Activated CD4-positive, alpha-beta T cell treated with anti-CD3 and anti-CD28 coated beads, Interleukin-2, amount 50 U/mL, for 16 hours (primary cell): ENCODE measurements around the gene DPYD.
A peak's percentile ranks its signal among the peaks of the same experiment; 100 is the strongest.

Source experiments
- DNase-seq: peaks from one replicate; pipeline ENCODE4 v3.0.0-alpha.2; 2020

The DPYD gene

GRCh38 chr1:97506368-97506767 is 414.5 kb downstream of the DPYD start:
- DNase-seq, result no peak

GRCh38 chr1:97505816-97506215 is 415.0 kb downstream of the DPYD start:
- DNase-seq, result no peak

- DNase-seq, result no peak
Measured at GRCh38 chr1:97505289-97505688, 415.5 kb downstream of the DPYD start.

- no peak for DNase-seq
Measured at GRCh38 chr1:97502360-97502759, 418.5 kb downstream of the DPYD start.

GRCh38 chr1:97501628-97502027 is 419.2 kb downstream of the DPYD start:
- no peak for DNase-seq

- no peak for DNase-seq
Measured at GRCh38 chr1:97500760-97501159, 420.1 kb downstream of the DPYD start.

GRCh38 chr1:97499667-97500066 is 421.2 kb downstream of the DPYD start:
- no peak for DNase-seq

GRCh38 chr1:97489834-97490233 is 431.0 kb downstream of the DPYD start:
- peak; percentile 15 for DNase-seq

- DNase-seq, result no peak
Measured at GRCh38 chr1:97488530-97488929, 432.3 kb downstream of the DPYD start.

- DNase-seq, result no peak
Measured at GRCh38 chr1:97482022-97482421, 438.8 kb downstream of the DPYD start.

GRCh38 chr1:97467445-97467844 is 453.4 kb downstream of the DPYD start:
- no peak for DNase-seq

- DNase-seq, result no peak
Measured at GRCh38 chr1:97464305-97464704, 456.5 kb downstream of the DPYD start.

GRCh38 chr1:97461782-97462181 is 459.1 kb downstream of the DPYD start:
- DNase-seq, result no peak

GRCh38 chr1:97457446-97458089 is 463.3 kb downstream of the DPYD start:
- DNase-seq, result no peak

- DNase-seq, result no peak
Measured at GRCh38 chr1:97451944-97452343, 468.9 kb downstream of the DPYD start.

- no peak for DNase-seq
Measured at GRCh38 chr1:97451046-97451826, 469.6 kb downstream of the DPYD start.

- no peak for DNase-seq
Measured at GRCh38 chr1:97441966-97442365, 478.9 kb downstream of the DPYD start.

GRCh38 chr1:97433824-97434177 is 487.0 kb downstream of the DPYD start:
- DNase-seq, result no peak

- DNase-seq, result no peak
Measured at GRCh38 chr1:97433094-97433823, 487.6 kb downstream of the DPYD start.

GRCh38 chr1:97427371-97427770 is 493.5 kb downstream of the DPYD start:
- DNase-seq, result no peak

- DNase-seq, result no peak
Measured at GRCh38 chr1:97424209-97424608, 496.6 kb downstream of the DPYD start.

GRCh38 chr1:97423403-97423802 is 497.4 kb downstream of the DPYD start:
- DNase-seq, result no peak

- no peak for DNase-seq
Measured at GRCh38 chr1:97417661-97418060, 503.2 kb downstream of the DPYD start.

- no peak for DNase-seq
Measured at GRCh38 chr1:97414682-97415312, 506.0 kb downstream of the DPYD start.
